Breast epithelium (tissue), 3 donors: ENCODE results near the gene TBCA.

Experiments
- POLR2A ChIP-seq: fragments of 450-650 bp; IDR thresholded peaks from one replicate; pipeline ENCODE4 v1.6.1; 2016; ENCODE audit warnings: antibody characterized with exemption, mild to moderate bottlenecking, moderate library complexity
- POLR2AphosphoS5 ChIP-seq, 3 donors: sonication (generic); formaldehyde crosslinking; IDR thresholded peaks; one replicate each; pipeline ENCODE4 v1.6.1; 2017; ENCODE audit warnings: antibody characterized with exemption in 3 of 3
- TF ChIP-seq, protein P1 (sequence below), 3 donors: fragments of 450-650 bp; IDR thresholded peaks; one replicate each; pipeline ENCODE4 v1.5.1; 2016 to 2017; ENCODE audit warnings: antibody characterized with exemption in 3 of 3, mild to moderate bottlenecking in 3 of 3, moderate library complexity in 3 of 3

- no peak for TF ChIP-seq POLR2A
- TF ChIP-seq, protein P1, sequence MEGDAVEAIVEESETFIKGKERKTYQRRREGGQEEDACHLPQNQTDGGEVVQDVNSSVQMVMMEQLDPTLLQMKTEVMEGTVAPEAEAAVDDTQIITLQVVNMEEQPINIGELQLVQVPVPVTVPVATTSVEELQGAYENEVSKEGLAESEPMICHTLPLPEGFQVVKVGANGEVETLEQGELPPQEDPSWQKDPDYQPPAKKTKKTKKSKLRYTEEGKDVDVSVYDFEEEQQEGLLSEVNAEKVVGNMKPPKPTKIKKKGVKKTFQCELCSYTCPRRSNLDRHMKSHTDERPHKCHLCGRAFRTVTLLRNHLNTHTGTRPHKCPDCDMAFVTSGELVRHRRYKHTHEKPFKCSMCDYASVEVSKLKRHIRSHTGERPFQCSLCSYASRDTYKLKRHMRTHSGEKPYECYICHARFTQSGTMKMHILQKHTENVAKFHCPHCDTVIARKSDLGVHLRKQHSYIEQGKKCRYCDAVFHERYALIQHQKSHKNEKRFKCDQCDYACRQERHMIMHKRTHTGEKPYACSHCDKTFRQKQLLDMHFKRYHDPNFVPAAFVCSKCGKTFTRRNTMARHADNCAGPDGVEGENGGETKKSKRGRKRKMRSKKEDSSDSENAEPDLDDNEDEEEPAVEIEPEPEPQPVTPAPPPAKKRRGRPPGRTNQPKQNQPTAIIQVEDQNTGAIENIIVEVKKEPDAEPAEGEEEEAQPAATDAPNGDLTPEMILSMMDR (IDR thresholded peaks at IDR 0.05) = no peak
- no peak for TF ChIP-seq POLR2AphosphoS5 (IDR thresholded peaks at IDR 0.05)
Measured at GRCh38 chr5:77698920-77699319, 77.2 kb downstream of the TBCA start.
